Occipital lobe (tissue), 2 donors: ENCODE results near the gene SYNPR. TPM values are rescaled to one million over a fixed set of nuclear protein-coding genes. Genes with fewer than 3 reads are reported as not detected.

Experiments used
- DNase-seq: peaks from one replicate; lab custom pipeline; 2025; lab: John Stamatoyannopoulos, UW
- total RNA-seq: library from RNA; depleted of rRNA; stranded (reverse); fragments of >200 nt; gene quantifications from one replicate; pipeline ENCODE4 v1.2.3, GENCODE V29; 2014

The SYNPR gene
- total RNA-seq, 1 donor from 2014 or later, result 56.5 TPM

DNA sequence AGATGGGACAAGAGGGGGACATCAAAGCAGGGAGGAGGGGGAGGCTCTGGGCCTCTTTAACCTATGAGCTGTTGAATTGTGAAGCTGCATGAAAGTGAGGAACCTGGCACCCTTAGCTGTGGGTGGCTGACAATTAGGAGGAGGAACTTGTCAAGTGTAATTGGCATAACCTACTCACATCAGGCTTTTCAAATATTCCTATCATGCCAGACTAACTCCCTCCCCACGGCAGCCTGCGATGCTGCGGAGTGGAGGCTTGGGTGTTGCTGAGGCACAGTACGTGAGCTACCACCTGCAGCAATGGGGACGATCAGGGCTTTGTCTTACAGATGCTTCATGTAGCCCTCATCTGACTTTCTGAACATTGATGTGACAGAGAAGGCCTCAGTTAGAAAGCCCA is 193.7 kb downstream of the SYNPR start:
- DNase-seq, result no peak

DNA sequence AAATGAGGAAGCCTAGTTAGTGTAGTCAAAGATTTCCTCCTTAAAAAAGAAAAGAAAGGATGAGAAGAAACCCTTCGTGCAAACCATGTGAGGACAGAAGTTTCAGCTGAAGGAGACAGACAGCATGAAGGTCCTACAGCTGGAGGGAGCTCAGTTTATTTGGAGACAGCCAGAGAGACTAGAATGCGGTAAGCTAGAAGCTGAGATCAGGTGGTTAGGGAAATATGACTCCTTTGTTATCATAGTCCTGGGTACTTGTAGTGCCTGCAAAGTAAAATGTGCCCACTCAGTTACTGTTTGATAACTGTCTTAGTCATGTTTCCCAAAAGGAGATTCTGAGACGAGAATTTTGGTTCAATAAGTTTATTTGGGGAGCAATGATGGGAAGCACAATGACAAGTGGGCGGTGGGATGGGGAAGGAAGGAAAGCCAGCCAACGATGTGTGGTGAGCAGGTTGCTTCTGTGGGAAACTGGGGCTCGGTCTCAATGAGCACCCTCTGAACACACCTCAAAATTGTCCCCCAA is 195.6 kb downstream of the SYNPR start:
- no peak for DNase-seq

DNA sequence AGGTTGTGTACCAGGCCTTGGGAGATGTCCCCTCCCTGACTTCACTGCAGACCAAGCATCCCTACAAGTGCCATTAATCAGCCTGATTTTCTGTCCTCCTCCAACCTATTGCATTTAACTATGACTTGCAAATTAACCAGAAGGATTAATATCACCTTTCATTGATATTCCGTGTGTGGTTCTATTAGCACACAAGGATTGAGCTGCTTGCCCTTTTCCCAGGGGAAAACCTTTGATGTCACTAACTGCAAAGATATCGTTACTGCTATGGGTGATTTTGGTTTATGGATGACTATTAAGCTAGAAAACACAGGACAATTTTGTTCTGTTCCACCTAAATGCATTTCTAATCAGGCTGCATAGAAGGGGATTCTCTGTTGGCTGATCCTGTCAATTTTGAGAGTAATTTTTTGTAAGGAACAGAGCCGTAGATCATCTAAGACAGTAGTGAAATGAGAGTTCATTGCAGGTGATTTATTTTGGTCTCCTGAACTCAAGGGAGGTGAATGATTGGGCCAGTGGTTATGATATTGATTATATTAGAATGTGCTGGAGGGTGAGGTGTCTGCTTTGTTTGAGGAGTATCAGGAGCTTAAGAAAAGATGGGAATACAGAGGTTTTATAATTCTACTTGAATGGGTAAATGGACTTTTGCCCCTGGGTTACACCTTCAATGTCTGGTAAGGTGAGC is 196.9 kb downstream of the SYNPR start:
- DNase-seq, result no peak

DNA sequence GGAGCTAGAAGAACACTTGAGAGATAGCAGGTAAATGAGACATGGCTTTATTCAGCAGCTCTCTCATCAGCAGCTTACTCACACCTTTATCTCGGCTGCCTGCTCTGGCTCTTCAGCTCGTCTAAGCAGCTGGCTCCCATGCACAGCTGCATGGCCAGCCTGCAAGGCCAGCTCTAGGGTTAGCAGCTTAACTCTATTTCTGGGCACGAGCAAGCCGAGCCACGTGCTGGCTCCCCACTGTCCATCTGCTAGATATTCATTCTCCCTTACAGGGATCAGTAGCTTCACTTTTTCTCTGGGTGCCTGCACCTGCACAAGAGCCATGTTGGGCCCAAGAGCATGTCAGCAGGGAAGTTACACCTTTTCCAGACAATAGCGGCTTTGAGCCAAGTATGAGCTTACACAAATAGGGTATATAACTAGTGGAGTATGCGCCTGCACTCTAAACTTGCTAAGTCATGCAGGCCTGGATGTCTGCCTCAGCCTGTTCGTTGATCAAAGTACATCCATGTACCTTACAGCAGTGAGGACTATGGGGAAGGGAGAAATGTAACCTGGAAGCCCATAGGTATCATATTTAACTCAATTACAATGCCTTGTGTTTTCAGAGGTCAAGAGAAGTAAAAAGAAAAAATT is 199.5 kb downstream of the SYNPR start:
- DNase-seq, result no peak

DNA sequence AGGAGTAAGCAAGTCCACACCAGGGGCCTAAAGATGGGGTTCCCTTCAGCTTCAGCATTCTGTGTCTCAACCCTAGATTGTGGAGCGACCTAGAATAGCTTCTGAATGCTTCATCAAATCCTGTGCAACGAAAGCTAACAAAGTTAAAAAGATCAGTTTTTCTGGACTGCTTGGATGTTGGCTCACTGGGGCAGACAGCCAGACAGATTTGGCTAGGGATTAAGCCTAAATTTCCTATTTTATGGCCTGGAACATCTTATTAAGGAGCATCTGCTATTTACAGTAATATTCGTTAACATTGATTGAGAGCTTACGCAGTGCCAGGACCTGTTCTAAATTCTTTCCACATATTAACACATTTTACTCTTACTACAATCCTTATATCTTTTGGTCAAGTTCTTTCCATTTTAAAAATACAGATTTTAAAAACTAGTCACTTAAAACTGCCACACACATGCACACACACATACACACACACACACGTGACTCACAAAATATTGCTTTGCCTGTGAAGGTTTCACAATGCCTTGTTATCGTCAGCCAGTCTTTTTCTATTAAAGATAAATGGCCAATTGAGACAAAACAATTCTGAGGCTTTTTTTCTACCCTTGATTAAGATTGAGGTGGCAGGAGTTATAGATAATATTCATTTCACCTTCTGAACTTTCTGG is 201.0 kb downstream of the SYNPR start:
- DNase-seq, result no peak

DNA sequence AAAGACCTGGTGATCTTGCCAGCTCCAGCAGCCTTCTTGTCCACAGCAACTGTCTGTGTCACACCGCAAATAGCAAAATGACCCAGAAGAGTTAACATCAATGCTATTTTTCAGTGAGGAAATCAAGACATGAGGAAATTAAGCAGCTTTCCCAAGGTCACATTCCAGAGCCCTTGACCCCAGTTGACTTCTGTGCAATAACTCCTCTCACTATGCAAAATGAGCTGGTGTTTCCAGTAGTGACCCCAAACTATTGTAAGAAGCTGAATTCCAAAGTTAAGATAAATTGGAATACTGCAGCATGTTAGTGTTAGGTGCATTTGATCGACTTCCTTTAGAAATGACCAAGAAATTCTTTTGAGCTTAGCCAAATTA is 201.5 kb downstream of the SYNPR start:
- DNase-seq, result no peak

DNA sequence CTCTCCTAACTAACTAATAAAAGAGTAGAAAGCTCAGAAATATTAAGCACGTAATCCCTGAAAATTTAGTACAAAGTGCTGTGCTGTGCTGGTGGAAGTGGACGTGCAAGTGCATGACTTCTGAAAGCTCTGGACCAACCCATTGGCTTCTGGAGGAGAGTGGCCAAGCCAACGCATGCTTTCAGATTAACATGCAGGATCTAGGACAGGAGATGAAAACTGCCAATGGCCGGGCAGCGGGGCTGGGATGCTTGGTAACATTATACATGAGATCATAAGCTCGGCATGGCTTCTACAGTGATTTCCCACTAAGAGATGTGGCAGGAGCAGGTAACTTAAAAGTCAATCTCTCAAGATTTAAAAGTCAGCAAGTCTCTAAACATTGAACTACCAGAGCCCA is 203.5 kb downstream of the SYNPR start:
- no peak for DNase-seq

DNA sequence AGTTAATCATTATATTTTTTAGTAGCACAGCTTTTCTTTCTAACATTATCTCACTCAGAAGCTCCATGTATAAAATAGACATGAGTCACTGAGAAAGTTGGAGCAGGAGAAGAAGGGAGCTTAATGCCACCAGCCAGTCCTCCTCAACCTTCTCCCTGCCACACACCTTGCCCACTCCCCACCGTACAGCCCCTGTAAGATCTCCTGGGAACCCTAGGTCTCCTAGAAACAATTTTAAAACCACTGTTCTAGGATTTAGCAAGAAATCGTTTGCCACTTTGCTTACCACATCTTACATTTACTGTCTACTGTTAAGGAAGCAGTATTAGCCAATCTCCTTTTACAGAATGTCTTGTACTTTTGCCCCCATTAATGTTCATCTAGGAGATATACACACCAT is 204.2 kb downstream of the SYNPR start:
- no peak for DNase-seq

DNA sequence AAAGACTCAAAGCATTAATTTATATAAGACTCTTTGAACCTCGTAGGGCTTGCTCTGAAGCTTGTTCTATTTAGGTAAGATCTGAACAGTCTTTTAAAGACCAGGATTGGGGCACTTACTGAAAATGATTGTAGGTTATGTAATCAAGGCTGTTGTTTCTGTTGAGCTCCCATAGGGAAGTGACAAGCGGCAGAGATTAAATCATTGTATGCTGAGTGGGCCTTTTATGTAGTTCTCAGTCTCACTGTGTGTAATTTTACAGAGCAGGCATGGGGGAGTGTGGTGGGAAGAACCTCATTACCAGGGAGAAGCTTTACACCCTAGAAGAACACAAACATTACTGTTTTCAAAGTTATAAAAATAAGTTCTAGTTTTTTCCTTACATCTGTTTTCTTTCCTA is 214.4 kb downstream of the SYNPR start:
- DNase-seq, result no peak

DNA sequence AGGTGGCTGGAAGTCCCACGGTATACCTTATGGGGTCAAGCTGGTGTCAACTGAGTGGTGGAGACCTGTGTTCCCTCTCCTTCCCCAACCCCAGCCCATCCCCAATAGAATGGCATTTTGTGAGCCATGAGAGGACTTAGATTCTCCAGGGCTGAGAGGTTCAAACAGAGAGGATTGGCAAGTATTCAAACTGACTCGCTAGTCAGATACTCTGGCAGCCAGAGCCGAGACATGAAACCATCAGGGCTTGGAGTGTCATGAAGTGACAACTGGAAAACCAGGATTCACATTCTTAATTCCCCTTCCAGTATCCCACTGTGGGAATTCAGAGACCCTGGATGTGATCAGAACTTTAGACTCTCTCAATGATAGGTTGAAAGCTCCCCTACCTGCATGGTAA is 215.0 kb downstream of the SYNPR start:
- DNase-seq, result no peak

DNA sequence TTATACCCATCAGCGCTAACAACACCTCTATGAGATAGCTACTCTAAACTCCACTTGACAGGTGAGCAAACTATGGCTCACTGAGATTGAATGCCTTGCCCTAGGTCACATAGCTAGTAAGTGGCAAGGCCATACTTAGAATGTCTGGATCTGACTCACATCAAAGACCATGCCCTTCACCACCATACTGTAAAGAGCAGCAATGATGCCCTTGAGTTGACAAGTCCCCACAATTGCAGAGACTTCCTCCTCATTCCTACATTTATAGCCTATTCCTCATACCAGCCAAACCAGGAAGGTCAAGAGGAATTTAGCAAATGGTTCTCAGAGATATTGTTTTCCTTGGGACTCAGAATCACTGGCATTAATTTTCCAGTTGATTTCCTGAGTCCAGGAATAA is 216.5 kb downstream of the SYNPR start:
- no peak for DNase-seq

DNA sequence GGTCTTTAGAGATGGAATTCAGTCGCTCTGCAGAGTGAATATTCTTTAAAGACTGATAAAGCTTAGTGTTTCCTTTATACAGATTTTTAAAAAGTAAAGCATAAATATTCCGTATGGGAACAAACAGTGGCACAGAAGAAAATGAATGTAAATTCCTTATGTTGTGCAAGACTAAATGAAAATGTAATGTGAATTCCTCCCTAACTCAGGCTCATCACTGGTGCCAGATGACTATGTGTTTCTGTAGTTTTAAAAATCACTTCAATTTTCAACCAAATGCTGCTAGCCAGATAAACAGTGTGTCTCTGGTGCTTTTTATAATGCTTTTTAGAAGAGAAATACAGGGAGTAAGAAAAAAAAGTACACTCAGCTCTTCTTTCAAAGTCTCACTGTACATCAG is 219.5 kb downstream of the SYNPR start:
- no peak for DNase-seq

DNA sequence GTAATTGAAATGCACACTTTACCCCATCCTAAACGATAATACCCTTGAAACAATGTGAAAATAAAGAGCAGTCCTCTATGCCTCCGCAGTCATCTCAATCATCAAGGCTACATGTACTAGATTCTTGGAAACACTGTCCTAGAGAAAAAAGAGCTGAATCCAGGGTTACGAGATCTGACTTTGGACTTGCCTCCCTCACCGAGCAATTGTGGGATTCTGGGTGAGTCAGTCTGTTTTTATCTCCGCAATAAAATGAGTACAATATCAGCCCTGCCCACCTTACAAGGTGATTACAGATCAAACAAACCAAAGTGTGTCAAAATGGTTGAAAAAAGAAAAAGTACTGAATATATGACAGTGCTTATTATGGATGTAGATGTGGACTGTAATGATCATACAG is 222.1 kb downstream of the SYNPR start:
- no peak for DNase-seq

DNA sequence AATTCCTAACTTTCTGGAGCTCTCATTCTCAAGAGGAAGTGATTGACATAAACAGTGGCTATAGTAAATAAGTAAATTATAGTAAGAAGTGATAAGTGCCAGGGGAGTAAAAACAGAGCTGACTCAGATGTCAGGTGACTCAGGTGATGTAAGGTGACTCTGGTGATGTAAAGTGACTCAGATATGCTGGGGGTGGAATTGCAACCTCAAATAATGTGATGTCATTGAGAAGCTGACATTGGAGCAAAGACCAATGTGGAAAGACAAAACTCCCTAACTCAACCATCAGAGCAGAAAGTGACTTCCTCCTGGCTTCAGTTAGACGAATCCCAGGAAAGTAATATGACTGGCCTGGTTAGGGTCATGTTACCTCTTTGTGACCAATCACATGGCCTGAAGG is 230.2 kb downstream of the SYNPR start:
- DNase-seq, result no peak

DNA sequence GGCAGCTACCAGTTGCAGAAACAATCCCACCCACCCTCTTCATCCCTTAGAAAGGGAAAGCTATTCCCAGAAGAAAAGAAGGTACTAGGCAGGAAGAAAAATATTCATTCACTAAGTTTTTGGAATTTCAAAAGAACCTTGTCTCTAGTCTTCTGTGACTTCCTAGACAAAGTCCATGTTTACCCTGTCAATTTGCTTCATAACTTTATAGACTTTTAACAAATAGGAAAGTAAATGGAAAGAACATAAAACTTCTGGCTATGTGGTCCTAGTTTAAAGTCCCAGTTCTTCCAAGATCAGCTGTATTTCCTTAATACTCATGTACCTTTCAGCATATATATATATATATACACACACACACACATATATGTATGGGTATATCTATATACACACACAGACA is 230.7 kb downstream of the SYNPR start:
- DNase-seq, result no peak

DNA sequence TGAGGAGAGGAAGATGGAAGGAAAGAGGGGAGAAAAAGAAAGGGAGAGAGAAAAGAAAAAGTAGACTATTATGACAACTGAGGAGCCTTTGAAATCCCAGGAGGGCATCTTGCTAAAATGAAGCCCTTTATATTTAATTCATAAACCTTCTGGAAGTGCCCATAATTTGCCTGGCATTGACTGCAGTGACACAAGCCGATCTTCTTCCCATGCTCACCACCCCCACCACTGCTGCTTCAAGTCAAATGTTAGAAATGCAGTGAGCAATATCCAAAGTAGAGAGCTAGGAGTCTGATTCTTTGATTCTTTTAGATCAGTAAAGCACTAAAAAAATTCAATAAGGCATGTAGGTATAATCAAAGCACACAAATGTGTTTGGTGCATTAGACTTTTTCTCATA is 235.7 kb downstream of the SYNPR start:
- DNase-seq, result no peak

DNA sequence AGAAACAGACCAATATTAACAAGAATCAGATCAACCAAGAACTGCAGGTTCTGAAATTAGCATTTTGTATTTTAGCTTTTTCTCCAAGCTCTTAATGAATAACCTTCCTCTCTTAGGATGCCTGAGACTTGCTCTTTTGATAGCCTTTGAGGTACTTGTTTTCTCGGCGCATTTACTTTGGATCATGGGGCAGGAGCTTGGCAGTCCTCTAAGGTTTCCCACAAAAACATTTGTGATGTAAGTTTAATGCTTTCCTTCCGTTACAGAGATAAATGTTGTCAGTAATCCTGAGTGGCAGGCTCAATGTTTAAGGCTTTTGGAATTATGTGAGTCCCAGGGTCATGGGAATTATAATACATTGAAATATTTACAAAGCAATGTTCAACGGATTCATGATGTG is 236.6 kb downstream of the SYNPR start:
- DNase-seq, result no peak

DNA sequence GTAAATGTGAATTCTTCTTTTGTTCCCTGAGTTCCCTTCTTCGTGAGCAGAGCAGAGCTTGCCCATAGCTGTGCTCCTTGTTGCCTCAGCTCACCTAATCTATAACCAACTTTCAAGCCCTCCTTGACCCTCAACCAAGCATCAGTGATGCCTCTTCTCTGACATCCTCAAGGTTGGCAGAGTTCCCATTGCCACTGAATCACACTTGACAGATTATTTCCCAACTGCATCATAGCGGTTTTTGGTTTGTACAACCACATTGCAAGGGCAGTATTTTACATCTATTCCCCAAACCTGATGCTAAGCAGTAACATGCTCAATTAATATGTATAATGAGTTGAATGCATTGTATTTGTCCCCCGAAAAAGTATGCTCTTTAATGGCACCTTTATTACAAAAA is 241.3 kb downstream of the SYNPR start:
- DNase-seq, result no peak

DNA sequence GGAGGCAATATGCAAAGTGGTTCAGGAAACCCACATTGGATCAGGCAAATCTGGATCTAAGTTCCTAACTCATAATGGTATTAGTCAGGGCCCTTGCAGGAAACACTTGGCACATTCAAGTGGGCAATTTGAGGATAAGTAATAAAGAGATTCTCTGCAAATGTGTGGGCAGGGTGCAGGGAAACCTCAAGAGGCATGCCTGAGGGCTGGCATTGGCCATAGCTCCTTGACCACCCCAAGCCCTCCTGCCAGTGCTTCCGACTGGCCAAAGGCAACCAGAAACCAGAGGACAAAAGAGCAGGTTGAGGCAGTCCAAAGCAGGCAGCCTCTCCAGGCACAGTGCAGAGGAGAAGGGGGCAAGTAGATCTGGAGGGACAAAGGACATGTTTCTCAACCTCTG is 243.5 kb downstream of the SYNPR start:
- DNase-seq, result no peak

DNA sequence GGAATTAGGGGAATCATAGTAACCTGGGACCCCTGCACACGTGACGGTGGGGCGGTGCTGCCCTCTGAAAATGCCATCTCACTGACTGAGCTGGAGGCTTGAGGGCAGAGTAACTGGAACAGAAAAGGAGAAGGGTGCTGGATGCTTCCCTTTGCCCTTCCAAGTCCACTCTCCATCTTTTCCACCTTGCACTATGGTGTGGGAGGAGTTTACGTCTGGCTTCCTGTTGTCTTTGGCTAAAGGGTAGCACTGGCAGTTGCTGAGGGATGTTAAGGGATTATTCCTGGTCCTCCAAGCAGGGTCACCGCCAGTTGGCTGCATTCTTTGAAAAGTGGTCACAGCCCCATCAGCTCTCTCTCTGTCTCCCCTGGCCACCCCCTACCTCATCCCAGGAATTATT is 245.0 kb downstream of the SYNPR start:
- no peak for DNase-seq

DNA sequence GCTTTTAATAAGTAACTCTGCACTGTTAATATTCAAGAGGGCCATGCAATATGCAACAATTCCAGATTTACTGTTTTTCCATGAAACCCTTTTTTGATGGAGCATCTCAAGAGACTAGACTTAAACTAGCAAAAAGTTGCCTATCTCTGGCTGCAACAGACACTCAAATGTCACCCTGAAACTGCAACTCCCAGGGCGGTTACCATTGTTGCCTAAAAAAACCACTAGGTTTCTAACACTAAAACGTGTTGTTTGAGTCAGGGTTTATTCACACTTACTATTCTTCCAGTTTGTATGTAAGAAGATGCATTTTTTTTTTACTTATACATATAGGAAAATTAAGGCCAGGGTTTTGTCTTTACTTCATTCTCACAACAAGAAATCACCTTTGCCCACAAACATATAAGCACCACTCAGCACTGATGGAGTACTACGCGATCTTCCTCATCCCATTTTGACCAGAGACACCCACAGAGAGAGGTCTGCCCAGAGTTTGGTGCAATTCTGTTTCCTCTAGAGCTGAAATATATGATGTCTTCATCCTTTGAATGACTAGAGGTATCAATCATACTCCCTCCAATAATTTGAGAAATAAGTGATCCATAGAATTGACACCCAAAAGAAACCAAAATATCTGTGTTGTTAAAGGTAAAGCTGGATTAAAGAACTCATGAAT is 250.4 kb downstream of the SYNPR start:
- no peak for DNase-seq

DNA sequence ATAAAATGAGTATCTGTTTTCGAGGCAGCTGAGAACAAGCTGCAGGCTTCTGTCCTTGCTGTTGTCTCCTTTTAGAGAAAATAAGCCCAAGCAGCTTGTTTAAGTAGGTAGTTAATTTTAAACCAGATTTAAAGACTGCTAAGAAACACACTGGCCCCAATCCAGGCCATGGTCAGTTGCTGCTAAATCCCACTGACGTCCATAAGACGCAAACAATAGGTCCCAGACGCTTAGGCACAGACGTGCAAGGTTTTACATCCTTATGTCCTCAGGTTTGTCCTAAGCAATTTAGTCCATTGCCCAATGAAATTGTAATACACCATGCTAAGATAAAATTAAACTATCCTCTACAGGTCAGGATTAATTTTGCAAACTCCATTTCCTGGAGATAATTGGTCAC is 254.4 kb downstream of the SYNPR start:
- DNase-seq, result no peak
